ENCODE results near the gene MED10. TPM values are rescaled to one million over a fixed set of nuclear protein-coding genes. Genes with fewer than 3 reads are reported as not detected.

Gene MED10
- total and polyA plus RNA-seq, 4 donors = 18.9 to 34.3 (median 31.4) TPM

DNA sequence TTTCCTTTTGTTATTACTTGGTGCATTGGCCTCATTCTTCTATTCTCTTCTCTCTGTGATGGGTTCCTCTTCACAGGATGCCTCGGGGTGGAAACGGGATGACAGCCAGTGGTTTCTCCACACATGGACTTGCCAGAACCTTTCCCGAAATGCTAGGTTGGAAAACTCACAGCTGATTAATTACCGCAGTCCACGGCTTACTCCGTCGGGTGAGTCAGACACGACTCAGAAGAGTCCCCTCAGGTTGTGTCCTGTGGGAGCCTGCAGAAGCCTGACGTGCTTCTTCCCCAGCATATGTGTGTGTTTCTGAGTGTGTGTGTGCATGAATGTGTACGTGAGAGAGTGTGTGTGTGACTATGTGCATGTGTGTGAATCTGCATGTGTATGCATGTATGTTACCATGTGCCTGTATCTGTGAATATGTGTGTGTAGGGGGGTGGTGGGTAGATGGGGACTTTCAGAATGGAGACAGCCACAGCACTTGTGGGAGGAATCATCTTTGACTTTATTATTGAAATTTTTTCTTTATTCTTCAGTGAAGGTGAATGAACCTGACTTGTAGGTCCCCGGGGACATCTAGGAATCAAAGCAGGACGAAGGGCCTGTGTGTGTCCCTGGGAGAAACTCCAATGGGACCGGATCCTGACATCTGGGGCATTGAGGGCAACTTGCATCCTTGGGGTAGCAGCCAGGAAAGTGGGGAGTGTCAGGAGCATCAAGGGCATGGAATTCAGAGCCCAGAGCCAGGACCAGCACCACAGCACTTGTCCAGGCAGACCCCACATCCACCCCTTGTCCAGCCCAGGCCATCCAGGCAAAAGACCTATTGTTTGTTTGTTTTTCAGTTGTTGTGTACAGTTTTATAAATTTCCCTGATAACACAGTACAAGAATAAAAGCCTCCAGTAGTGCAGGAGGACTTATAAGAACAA lies 21.9 kb upstream of the MED10 start:
- Histone ChIP-seq H3K9ac (ENCODE audit: insufficient read depth in 1 of 2, low read length in 2 of 2) (no peak overlapping the region), H3K4me3 (no peak overlapping the region), H3K27ac (ENCODE audit: low read depth in 1 of 2, low read length in 1 of 2) (no peak overlapping the region), H3K36me3 (ENCODE audit: control insufficient read depth in 4 of 4, insufficient read depth in 4 of 4, low read length in 4 of 4) (no peaks in the 10 kb centered on the region), H3K9me3 (ENCODE audit: control insufficient read depth in 4 of 4, insufficient read depth in 3 of 4, low read length in 3 of 4) (no peaks in the 10 kb centered on the region), H3K4me1 (ENCODE audit: control insufficient read depth in 5 of 5, insufficient read depth in 5 of 5, low read length in 5 of 5) (no peaks in the 10 kb centered on the region), H3K27me3 (ENCODE audit: control insufficient read depth in 3 of 3, insufficient read depth in 3 of 3, low read length in 2 of 3) (peaks cover 0 to 3% (median 0%) of the 10 kb centered on the region in 3 donors)
- TF ChIP-seq, protein P1, sequence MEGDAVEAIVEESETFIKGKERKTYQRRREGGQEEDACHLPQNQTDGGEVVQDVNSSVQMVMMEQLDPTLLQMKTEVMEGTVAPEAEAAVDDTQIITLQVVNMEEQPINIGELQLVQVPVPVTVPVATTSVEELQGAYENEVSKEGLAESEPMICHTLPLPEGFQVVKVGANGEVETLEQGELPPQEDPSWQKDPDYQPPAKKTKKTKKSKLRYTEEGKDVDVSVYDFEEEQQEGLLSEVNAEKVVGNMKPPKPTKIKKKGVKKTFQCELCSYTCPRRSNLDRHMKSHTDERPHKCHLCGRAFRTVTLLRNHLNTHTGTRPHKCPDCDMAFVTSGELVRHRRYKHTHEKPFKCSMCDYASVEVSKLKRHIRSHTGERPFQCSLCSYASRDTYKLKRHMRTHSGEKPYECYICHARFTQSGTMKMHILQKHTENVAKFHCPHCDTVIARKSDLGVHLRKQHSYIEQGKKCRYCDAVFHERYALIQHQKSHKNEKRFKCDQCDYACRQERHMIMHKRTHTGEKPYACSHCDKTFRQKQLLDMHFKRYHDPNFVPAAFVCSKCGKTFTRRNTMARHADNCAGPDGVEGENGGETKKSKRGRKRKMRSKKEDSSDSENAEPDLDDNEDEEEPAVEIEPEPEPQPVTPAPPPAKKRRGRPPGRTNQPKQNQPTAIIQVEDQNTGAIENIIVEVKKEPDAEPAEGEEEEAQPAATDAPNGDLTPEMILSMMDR (IDR thresholded peaks at IDR 0.05; ENCODE audit: control extremely low read depth, extremely low read depth) = no peak
- no peak for DNase-seq
- ATAC-seq (ENCODE audit: insufficient read depth, low FRiP score) = no peak
- WGBS, 2 donors = 78 to 87% methylated on average over 13 of the region's 13 CpGs

DNA sequence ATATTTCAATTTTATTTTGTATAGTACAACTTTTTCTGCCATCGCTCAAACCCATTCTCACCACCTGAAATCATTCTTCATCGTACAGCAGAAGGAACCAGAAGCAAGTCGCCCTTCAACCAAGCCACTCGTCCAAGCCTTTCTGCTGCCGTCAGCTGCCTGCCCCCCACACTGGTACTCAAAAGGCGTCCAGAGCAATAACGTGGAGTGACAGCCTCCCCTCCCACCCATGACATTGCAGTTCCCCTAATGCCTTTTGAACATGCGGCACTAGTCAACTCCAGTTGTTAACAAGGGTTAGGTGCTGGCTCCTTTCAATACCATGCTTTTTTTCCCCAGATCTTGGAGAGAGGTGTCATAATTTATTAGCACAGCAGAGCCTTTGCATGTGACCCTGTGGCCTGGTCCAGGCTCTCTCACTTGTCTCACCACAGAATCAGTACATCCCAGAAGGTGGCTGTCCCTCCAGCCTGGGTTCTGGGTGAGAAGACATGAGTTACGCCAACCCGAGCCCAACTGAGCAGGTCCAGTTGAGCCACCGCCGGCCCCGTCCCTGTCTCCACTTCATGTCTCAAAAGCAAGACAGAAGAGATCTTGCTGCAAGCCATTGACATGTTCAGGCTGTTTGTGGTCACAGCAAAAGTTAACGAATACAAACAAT lies 20.4 kb upstream of the MED10 start:
- Histone ChIP-seq H3K27me3 (ENCODE audit: control insufficient read depth in 3 of 3, insufficient read depth in 3 of 3, low read length in 2 of 3) (peaks cover 0 to 3% (median 0%) of the 10 kb centered on the region in 3 donors), H3K9me3 (ENCODE audit: control insufficient read depth in 4 of 4, insufficient read depth in 3 of 4, low read length in 3 of 4) (no peaks in the 10 kb centered on the region), H3K4me3 (no peak overlapping the region), H3K36me3 (ENCODE audit: control insufficient read depth in 4 of 4, insufficient read depth in 4 of 4, low read length in 4 of 4) (no peaks in the 10 kb centered on the region), H3K4me1 (ENCODE audit: control insufficient read depth in 5 of 5, insufficient read depth in 5 of 5, low read length in 5 of 5) (no peaks in the 10 kb centered on the region), H3K27ac (ENCODE audit: low read depth in 1 of 2, low read length in 1 of 2) (no peak overlapping the region), H3K9ac (ENCODE audit: insufficient read depth in 1 of 2, low read length in 2 of 2) (no peak overlapping the region)
- WGBS, 2 donors = 82 to 88% methylated on average over 14 of the region's 14 CpGs
- TF ChIP-seq, protein P1 (IDR thresholded peaks at IDR 0.05; ENCODE audit: control extremely low read depth, extremely low read depth) = no peak
- ATAC-seq (ENCODE audit: insufficient read depth, low FRiP score) (no peak), DNase-seq (no peak)

DNA sequence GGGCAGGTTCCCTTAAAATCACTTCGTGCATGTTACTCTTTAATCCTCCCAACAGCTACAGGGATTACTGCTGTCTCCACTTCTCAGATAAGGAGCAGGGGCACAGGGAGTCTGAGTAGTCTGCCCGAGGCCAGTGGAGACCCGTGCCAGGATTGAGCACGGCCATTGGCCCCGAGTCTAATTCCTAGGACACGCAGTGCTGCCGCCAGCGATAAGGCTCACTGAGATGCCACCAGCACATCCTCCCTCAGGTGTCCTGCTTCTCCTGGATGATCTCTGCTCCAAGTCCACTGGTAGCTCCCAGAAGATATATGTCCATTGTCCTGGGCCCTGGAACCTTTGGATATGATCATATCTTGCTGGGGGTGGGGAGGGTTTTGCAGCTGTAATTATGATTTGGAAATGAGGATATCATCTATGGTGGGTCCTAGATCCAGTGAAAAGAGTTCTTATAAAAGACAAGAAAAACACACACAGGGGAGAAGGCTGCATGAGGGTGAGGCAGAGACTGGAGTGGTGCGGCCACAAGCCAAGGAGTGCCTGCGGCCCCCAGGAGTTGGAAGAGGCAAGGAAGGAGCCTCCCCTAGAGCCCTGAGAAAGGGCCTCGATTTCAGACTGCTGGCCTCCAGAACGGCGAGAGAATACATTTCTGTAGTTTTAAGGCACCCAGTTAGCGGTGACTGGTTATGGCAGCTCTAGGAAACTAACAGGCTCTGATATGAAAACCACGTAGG lies 19.4 kb upstream of the MED10 start:
- Histone ChIP-seq H3K27me3 (ENCODE audit: control insufficient read depth in 3 of 3, insufficient read depth in 3 of 3, low read length in 2 of 3) (peaks cover 0 to 3% (median 0%) of the 10 kb centered on the region in 3 donors), H3K9me3 (ENCODE audit: control insufficient read depth in 4 of 4, insufficient read depth in 3 of 4, low read length in 3 of 4) (no peaks in the 10 kb centered on the region), H3K9ac (ENCODE audit: insufficient read depth in 1 of 2, low read length in 2 of 2) (no peak overlapping the region), H3K27ac (ENCODE audit: low read depth in 1 of 2, low read length in 1 of 2) (no peak overlapping the region), H3K4me1 (ENCODE audit: control insufficient read depth in 5 of 5, insufficient read depth in 5 of 5, low read length in 5 of 5) (no peaks in the 10 kb centered on the region), H3K36me3 (ENCODE audit: control insufficient read depth in 4 of 4, insufficient read depth in 4 of 4, low read length in 4 of 4) (no peaks in the 10 kb centered on the region), H3K4me3 (no peak overlapping the region)
- TF ChIP-seq, protein P1 (IDR thresholded peaks at IDR 0.05; ENCODE audit: control extremely low read depth, extremely low read depth) = no peak
- no peak for ATAC-seq (ENCODE audit: insufficient read depth, low FRiP score)
- WGBS, 2 donors = 91 to 94% methylated on average over 15 of the region's 15 CpGs
- no peak for DNase-seq
